ENCODE results near the gene FCHSD2. TPM values are rescaled to one million over a fixed set of nuclear protein-coding genes. Genes with fewer than 3 reads are reported as not detected.

FCHSD2 gene
- total and polyA plus RNA-seq, 5 experiments from 2014 or later = 11.8 to 70.0 (median 15.6) TPM

DNA sequence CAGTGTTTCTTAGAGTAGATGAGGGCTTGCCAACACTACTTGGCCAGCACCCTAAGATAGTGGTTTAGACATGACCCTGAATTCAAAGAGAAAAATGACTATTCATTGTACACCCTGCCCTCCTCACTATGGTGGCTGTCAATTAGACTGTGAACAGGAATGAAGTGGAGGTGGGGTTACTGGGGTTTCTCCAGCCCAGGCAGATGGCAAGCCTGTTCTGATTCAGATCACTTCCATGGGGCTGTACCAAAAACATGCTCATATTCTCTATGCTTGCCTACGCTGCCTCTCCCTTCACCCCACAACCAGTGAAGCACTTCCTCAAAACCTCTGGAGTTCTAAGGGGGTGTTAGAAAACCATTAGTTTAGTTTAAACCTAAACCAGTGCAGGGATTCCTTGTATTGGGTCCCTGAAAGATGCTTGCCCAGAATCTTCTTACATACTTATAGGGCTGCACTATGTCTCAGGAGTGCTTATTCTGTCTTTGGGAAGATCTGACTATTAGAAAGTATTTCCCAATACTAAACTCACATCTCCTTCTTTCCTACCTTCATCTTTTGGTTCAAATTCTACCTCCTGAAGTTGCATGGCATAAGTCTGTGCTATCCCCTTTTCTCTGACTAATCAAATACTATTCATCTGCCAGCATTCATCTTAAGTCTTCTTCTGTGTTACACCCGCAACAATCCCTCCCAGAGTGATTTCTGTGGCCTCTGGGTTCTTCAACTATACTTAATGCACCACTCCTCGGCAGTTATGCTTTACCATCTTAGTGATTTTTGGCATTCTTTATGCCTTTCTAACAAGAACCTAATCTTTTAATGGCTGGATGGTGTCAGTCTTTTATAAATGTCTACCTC, 256.1 kb downstream of the FCHSD2 start:
- DNase-seq (no peak), ATAC-seq (no peak)
- peaks cover 0 to 7% (median 0%) of the 10 kb centered on the region in 9 donors for H3K9me3 Mint-ChIP-seq
- no peak overlapping the region for H3K4me3 Mint-ChIP-seq
- no peaks in the 10 kb centered on the region for H3K27me3 Mint-ChIP-seq
- POLR2A ChIA-PET = no interaction called here
- H3K4me1 Mint-ChIP-seq = peaks cover 0 to 2% (median 0%) of the 10 kb centered on the region in 4 donors
- H3K36me3 Mint-ChIP-seq = peaks cover 13 to 88% (median 29%) of the 10 kb centered on the region in 3 donors
- H3K27ac Mint-ChIP-seq = peak overlapping the region in 5 of 10 donors; percentile 4 to 57 (median 34)

DNA sequence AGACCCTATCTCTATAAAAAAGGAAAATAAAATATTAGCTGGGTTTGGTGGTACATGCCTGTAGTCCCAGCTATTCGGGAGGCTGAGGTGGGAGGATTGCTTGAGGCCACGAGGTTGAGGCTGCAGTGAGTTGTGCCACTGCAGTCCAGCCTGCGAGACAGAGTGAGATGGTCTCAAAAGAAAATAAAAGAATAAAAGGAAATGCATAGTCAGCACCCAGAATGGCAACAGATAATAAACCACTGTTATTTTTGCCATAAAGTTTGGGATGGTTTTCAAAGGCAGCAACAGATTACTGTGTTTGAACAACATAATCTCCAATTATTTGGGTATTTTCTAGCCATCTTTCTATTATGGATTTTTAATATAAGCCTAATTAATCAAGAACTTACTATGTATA, 266.0 kb downstream of the FCHSD2 start:
- ATAC-seq (no peak), DNase-seq (no peak)
- Mint-ChIP-seq H3K27me3 (no peaks in the 10 kb centered on the region), H3K36me3 (peaks cover 20 to 47% (median 35%) of the 10 kb centered on the region in 3 donors), H3K9me3 (peaks cover 0 to 12% (median 0%) of the 10 kb centered on the region in 9 donors), H3K4me1 (peaks cover 0 to 4% (median 3%) of the 10 kb centered on the region in 4 donors), H3K27ac (no peak overlapping the region), H3K4me3 (no peak overlapping the region)
- POLR2A ChIA-PET = no interaction called here

DNA sequence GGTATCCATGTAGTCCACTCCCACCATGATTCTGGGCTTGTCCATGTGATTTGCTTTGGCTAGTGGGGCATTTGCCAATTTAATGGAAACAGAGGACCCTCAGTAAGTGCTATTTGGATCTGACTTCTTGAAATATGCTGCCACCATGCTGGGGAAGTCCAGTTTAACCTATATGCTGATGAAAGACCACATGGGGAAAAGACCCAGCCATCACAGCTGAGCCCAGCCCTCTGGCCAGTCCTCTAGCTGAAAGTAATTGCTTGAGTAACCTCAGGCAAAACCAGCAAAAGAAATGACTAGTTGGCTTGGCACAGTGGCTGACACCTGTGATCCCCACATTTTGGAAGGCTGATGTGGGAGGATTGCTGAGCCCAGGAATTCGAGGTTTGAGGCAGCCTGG, 266.4 kb downstream of the FCHSD2 start:
- ATAC-seq = no peak
- no peak for DNase-seq
- H3K4me1 Mint-ChIP-seq = peaks cover 0 to 8% (median 6%) of the 10 kb centered on the region in 4 donors
- H3K27ac Mint-ChIP-seq = no peak overlapping the region
- no peaks in the 10 kb centered on the region for H3K27me3 Mint-ChIP-seq
- no peak overlapping the region for H3K4me3 Mint-ChIP-seq
- POLR2A ChIA-PET = no interaction called here
- H3K9me3 Mint-ChIP-seq = peaks cover 0 to 12% (median 0%) of the 10 kb centered on the region in 9 donors
- H3K36me3 Mint-ChIP-seq = peaks cover 16 to 43% (median 31%) of the 10 kb centered on the region in 3 donors

GRCh38 chr11:72872012-72872411, 270.1 kb downstream of the FCHSD2 start:
- POLR2A ChIA-PET = interaction anchor here (0.6 kb wide), 1 partner anchor 18 kb away, joined by 4 read pairs; no protein-coding TSS in a partner anchor
- Mint-ChIP-seq H3K4me3 (no peak overlapping the region), H3K27ac (no peak overlapping the region), H3K9me3 (no peaks in the 10 kb centered on the region), H3K36me3 (peaks cover 0 to 39% (median 25%) of the 10 kb centered on the region in 3 donors), H3K27me3 (no peaks in the 10 kb centered on the region), H3K4me1 (peaks cover 6 to 23% (median 16%) of the 10 kb centered on the region in 4 donors)
- DNase-seq (no peak), ATAC-seq (no peak)

GRCh38 chr11:72871119-72871518, 271.0 kb downstream of the FCHSD2 start:
- Mint-ChIP-seq H3K4me1 (peaks cover 8 to 23% (median 16%) of the 10 kb centered on the region in 4 donors), H3K4me3 (no peak overlapping the region), H3K27ac (no peak overlapping the region), H3K27me3 (no peaks in the 10 kb centered on the region), H3K36me3 (peaks cover 0 to 45% (median 26%) of the 10 kb centered on the region in 3 donors), H3K9me3 (no peaks in the 10 kb centered on the region)
- POLR2A ChIA-PET = no interaction called here
- ATAC-seq = no peak
- DNase-seq = no peak

DNA sequence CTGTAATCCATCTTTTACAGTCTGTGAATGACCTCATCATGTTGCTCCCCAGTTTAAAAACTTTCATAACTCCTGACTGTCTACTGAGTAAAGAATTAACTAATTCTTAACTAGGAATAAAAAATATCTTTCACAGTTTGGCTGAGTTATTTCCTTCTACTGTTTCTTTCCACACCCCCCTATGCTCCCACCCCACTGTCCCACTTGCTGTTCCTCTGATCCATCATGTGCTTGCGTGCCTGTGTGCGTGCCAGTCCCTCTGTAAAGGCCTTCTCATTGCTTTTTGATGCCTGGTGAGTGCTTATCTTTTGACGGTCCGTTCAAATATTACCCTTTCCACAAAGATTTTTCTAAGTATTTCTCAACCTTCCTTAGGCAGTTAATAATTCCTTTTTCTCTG, 272.3 kb downstream of the FCHSD2 start:
- peak overlapping the region in 3 of 10 donors; percentile 7 to 86 (median 31) for H3K27ac Mint-ChIP-seq
- no peak overlapping the region for H3K4me3 Mint-ChIP-seq

GRCh38 chr11:72867970-72868369, 274.1 kb downstream of the FCHSD2 start:
- Mint-ChIP-seq H3K36me3 (peaks cover 0 to 49% (median 16%) of the 10 kb centered on the region in 3 donors), H3K27ac (peak overlapping the region in 2 of 10 donors; percentile 23 to 32), H3K4me1 (peaks cover 8 to 23% (median 16%) of the 10 kb centered on the region in 4 donors), H3K9me3 (no peaks in the 10 kb centered on the region), H3K27me3 (no peaks in the 10 kb centered on the region), H3K4me3 (no peak overlapping the region)
- ATAC-seq (no peak), DNase-seq (no peak)
- POLR2A ChIA-PET = no interaction called here

More for the DNA sequence above, 272.3 kb downstream of the FCHSD2 start:
- Mint-ChIP-seq H3K9me3 (no peaks in the 10 kb centered on the region), H3K4me1 (peaks cover 8 to 23% (median 16%) of the 10 kb centered on the region in 4 donors), H3K36me3 (peaks cover 0 to 47% (median 20%) of the 10 kb centered on the region in 3 donors), H3K27me3 (no peaks in the 10 kb centered on the region)
- ATAC-seq (no peak), DNase-seq (no peak)
- POLR2A ChIA-PET = interaction anchor here (0.6 kb wide), 1 partner anchor 20 kb away, joined by 3 read pairs; no protein-coding TSS in a partner anchor

DNA sequence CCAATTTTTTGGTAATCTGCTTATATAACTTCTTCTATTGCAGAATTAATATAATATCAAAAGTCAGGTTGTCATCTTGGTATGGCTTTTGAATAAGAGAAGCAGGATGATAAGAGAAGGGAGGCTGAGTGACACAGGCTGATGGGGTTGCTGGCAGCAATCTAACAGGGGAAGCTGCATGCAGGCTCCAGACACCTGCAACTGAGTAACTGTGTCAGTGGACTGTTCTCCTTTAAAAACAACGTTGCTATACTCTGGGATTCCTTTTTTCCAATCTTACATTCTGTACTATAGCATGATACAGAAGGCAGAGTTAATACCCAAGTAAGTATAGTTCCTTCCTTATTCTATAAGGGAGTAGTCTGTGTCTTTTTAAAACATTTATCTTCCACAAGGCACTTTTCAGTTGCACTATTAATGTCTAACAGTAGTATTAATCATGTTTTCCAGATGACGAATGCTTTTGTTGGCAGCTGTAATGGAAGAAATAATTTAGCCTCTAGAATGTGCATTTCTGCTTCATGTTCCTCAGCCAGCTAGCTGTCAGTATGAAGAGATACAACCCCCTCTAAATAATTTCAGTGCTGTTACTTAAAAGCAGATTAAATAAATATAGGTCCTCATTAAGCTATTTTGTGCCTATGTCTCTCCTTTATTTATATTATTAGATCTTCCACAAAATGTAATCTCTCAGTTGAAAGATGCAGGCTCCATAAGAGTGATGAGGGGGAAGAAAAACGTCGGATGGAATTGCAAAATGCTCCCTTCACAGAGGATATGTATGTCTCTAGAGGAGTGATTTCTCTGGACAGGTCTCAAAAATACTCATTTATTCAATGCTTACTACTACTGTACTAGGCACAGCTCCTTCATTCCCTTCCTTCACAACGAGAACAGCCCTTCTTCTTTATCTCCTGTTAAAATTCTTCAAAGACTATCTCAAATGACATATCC, 277.1 kb downstream of the FCHSD2 start:
- H3K36me3 Mint-ChIP-seq = peaks cover 0 to 55% (median 18%) of the 10 kb centered on the region in 3 donors
- H3K4me1 Mint-ChIP-seq = peaks cover 6 to 11% (median 8%) of the 10 kb centered on the region in 4 donors
- POLR2A ChIA-PET = interaction anchor here (0.6 kb wide), 1 partner anchor 13 kb away, joined by 3 read pairs; no protein-coding TSS in a partner anchor
- no peak for DNase-seq
- H3K27me3 Mint-ChIP-seq = no peaks in the 10 kb centered on the region
- H3K27ac Mint-ChIP-seq = peak overlapping the region in 4 of 10 donors; percentile 6 to 78 (median 33)
- no peak for ATAC-seq
- no peaks in the 10 kb centered on the region for H3K9me3 Mint-ChIP-seq
- H3K4me3 Mint-ChIP-seq = no peak overlapping the region

DNA sequence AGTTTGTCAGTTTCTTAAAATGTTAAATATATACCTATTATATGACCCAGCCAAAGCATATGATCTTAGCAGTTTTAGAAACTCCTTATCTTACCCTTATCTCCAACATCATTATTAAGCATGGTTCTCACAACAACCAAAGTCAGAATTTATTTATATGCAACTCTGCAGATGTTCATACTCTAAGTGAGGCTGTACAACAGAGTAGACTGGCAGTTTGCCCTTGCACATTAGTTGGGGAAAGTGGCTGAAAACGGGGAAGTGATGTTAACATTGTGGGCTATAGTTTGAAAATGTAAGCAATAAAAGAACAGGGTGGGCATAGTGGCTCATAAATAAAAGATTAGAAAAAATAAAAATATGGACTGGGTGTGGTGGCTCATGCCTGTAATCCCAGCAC, 278.2 kb downstream of the FCHSD2 start:
- ATAC-seq (no peak), DNase-seq (no peak)
- Mint-ChIP-seq H3K4me3 (no peak overlapping the region), H3K9me3 (no peaks in the 10 kb centered on the region), H3K4me1 (peaks cover 0 to 2% (median 1%) of the 10 kb centered on the region in 4 donors), H3K36me3 (peaks cover under 1 to 54% (median 23%) of the 10 kb centered on the region in 3 donors), H3K27me3 (no peaks in the 10 kb centered on the region), H3K27ac (no peak overlapping the region)
- POLR2A ChIA-PET = no interaction called here

DNA sequence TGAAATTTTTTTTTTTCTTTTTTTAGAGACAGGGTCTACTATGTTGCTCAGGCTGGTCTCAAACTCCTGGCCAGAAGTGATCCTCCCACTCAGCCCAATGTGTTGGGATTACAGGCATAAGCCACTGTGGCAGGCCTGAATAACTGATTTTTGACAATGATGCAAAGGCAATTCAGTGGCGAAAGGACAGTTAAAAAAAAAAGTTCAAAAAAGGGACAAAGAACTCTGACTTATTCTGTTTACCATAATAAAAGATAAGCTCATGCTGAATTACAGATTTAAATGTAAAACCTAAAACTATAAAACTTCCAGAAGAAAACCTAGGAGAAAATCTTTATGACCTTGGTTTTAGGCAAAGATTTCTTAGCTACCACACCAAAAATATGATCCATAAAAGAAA, 279.0 kb downstream of the FCHSD2 start:
- ATAC-seq = no peak
- no peaks in the 10 kb centered on the region for H3K9me3 Mint-ChIP-seq
- H3K4me1 Mint-ChIP-seq = peaks cover 0 to 4% (median 1%) of the 10 kb centered on the region in 4 donors
- H3K27me3 Mint-ChIP-seq = no peaks in the 10 kb centered on the region
- DNase-seq = no peak
- H3K36me3 Mint-ChIP-seq = peaks cover 9 to 54% (median 25%) of the 10 kb centered on the region in 3 donors
- H3K4me3 Mint-ChIP-seq = no peak overlapping the region
- POLR2A ChIA-PET = no interaction called here
- no peak overlapping the region for H3K27ac Mint-ChIP-seq

DNA sequence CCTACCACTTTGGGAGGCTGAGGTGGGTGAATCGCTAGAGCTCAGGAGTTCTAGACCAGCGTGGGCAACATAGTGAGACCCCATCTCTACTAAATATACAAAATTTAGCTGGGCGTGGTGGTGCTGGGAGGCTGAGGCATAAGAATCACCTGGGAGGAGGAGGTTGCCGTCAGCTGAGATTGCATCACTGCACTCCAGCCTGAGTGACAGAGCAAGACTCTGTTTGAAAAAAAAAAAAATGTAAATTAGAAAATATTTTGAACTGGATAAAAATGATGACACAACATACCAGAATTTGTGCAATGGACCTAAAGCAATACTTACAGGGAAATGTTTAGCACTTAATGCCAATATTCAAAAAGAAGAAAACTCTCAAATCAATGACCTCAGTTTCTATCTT, 281.5 kb downstream of the FCHSD2 start:
- POLR2A ChIA-PET = no interaction called here
- ATAC-seq = no peak
- peaks cover 0 to 3% (median 1%) of the 10 kb centered on the region in 4 donors for H3K4me1 Mint-ChIP-seq
- H3K36me3 Mint-ChIP-seq = peaks cover 9 to 35% (median 16%) of the 10 kb centered on the region in 3 donors
- H3K27me3 Mint-ChIP-seq = no peaks in the 10 kb centered on the region
- no peaks in the 10 kb centered on the region for H3K9me3 Mint-ChIP-seq
- no peak overlapping the region for H3K27ac Mint-ChIP-seq
- H3K4me3 Mint-ChIP-seq = no peak overlapping the region
- no peak for DNase-seq

DNA sequence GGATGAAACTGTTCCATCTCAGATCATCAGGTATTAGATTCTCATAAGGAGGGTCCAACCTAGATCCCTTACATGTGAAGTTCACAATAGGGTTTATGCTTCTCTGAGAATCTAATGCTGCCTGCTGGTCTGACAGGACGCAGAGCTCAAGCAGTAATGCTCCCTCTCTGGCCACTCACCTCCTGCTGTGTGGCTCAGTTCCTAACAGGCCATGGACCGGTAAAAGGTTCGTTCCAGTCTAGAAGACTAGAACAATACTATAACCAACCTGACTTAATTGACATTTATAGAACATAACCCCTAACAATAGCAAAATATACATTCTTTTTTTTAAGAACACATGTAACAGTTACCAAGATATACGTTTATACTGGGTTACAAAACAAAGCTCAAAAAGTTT, 282.1 kb downstream of the FCHSD2 start:
- no peak for DNase-seq
- H3K27me3 Mint-ChIP-seq = no peaks in the 10 kb centered on the region
- POLR2A ChIA-PET = no interaction called here
- H3K36me3 Mint-ChIP-seq = peaks cover 9 to 31% (median 16%) of the 10 kb centered on the region in 3 donors
- no peak overlapping the region for H3K4me3 Mint-ChIP-seq
- no peak for ATAC-seq
- peaks cover 0 to 3% (median 1%) of the 10 kb centered on the region in 4 donors for H3K4me1 Mint-ChIP-seq
- H3K9me3 Mint-ChIP-seq = no peaks in the 10 kb centered on the region
- no peak overlapping the region for H3K27ac Mint-ChIP-seq
